DMS53 (cell line): Measurements from ENCODE around the gene PARP12.

ENCODE experiments used
- DNase-seq: peaks from one replicate; lab custom pipeline; 2025; lab: John Stamatoyannopoulos, UW

Gene PARP12

GRCh38 chr7:140059273-140060242 is 3.2 kb downstream of the PARP12 start:
- DNase-seq: peak; percentile 69

GRCh38 chr7:140058517-140058916 is 4.2 kb downstream of the PARP12 start:
- DNase-seq: no peak

DNA sequence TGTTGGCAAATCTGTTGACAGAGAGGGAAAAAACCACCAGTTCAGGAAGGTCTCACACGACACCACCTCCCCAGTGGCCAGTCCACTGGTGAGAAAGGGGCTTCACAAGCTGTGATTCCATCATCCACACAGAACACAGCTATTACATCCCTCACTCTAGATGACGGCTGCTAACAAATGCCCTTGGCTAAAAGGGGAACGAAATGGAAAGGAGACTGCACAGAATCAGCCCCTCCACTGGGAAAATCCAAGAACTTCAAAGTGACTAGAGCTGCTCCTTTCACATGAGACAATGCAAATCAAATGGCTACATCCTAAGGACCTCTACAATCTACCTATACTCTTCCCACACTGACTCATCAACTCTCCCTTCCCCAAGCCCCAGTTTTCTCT is 5.6 kb downstream of the PARP12 start:
- DNase-seq: no peak

DNA sequence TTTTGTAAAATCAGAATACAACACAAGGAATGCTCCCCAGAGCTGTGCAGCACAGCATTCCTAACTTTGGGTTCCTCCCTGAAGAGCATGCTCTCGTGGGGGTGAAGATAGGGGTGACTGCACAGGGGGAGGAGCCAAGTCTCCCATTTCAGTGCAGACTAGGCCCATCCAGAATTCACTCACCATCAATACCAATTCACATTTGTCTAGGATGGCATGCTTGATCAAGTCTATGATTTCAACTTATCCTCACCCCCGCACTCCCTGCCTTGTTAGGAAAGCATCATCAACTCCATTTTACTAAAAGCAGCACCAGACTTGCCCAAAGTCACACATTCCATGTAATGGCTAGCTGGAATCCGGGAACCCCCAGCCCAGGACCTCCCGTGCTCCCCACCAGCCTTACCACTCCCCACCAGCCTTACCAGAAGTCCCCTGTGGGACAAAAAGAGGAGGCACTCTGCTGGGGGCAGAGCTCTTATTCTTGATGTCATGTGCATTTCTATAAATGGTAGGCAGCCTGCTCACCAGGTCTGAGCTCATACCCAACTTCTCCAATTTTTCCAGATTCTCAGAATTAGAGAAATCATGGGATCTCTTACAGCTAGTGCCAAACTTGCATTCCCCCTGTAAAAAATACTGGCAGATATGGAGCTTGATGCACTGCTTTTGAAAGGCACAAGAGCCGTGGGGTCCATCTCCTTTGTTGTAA is 6.2 kb downstream of the PARP12 start:
- DNase-seq: no peak

- no peak for DNase-seq
Observed at GRCh38 chr7:140055833-140056232, 6.9 kb downstream of the PARP12 start.

DNA sequence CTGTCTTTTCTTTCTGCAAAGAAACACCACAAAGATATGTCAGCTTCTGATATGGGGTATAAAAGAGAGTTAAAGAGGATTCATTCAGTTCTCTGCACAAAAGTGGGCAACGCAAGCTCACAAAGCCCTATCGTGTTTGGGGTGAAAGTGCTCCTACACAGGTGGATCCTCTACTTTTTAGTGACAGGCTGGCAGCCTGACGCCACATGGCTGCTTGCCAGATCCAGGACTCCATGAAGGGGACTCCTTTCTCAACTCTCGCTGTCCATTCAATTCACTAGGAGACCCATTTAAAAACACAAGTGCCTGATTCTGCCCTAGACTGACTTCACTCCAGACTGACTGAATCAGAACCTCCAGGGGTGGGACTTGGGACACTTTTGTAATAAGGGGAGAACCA is 8.0 kb downstream of the PARP12 start:
- DNase-seq: no peak

DNA sequence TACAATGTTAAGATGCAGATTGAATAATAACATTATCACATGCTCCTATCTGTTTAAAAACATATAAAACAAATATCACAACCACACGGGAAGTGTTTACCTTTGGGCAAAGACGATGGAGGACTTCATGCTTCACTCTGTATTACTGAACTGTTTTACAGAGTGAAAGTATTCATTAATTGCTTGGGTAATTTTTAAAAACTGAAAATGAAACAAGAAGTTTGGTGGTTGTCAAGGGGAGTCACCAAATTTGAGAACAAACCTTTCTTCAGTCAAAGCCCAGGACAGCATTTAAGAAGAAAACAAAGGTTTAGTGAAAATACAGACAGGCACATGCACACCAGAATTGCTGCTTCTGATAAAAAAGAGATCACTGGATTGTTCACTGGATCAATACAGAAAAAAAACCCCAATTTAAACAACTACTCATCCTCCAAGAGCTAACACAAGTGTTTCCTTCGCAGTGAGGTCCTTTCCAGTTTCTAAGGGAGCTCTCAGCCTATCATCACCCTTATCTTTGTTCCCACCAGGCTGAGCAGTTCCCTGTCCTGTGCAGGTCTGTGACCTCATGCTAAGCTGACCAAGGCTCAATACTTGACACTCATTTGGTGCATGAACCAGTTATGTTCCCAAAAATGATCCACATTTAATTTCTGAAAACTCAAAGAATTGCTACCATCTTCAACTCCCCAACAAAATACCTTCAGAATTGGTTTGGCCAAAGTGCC is 8.8 kb downstream of the PARP12 start:
- no peak for DNase-seq

DNA sequence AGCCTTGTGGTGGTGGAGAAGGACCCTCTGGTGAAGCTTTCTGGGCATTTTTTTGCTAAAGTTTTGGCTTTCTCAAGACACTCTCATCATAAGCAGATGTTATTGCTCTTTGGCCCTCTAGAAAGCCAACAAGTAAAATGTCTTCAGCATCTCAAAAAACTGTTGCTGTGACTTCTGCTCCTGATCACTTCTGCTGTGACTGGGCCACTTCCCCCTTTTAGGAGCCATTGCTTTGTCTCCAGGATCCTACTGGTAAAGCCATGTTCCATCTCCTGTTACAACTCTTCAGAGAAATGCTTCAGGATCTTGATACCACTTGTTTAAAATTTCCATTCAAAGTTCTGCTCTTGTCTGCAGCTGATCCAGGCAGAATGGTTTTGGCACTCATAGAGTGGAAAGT is 10.9 kb downstream of the PARP12 start:
- no peak for DNase-seq

GRCh38 chr7:140050100-140050499 is 12.7 kb downstream of the PARP12 start:
- no peak for DNase-seq

- DNase-seq: peak; percentile 97
Observed at GRCh38 chr7:140049339-140050024, 13.3 kb downstream of the PARP12 start.

GRCh38 chr7:140048989-140049338 is 13.8 kb downstream of the PARP12 start:
- DNase-seq: no peak

DNA sequence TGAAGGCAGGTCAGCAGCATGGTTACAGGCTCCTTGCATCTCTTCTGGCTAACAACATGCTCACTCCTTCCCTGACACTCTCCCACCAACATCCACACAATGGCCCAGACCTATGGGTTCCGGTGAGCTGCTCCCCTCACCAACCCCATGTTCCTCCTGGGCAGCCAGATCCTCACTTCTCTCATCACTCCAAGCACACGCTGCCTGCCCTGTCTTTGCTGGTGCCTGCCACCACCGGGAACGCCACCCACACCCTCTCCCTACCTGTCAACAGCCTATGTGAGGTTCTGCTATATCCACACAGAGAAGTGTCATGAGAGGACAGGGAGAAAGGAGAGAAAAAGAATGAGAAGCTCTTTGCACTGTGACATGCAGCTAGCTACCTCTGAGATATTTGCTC is 14.6 kb downstream of the PARP12 start:
- DNase-seq: no peak

GRCh38 chr7:140047197-140047596 is 15.6 kb downstream of the PARP12 start:
- DNase-seq: no peak

DNA sequence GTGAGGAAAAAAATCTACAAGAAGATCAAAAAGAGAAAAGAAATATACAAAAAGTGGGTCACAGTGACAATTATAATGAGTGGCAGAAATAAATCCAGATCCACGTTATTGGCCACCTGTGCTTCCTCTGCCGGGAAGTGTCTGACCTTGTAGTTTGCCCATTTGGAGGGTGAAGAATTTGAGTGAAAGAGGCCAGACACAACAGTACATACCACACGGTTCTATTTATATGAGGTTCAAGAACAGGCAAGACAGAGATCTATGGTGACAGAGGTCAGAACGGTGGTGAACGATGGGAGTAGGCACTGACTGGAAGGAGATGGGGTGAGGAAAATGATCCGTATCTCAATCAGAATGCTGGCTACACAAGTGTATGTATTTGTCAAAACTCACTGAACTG is 17.1 kb downstream of the PARP12 start:
- no peak for DNase-seq

- DNase-seq: no peak
Observed at GRCh38 chr7:140044251-140044650, 18.5 kb downstream of the PARP12 start.

DNA sequence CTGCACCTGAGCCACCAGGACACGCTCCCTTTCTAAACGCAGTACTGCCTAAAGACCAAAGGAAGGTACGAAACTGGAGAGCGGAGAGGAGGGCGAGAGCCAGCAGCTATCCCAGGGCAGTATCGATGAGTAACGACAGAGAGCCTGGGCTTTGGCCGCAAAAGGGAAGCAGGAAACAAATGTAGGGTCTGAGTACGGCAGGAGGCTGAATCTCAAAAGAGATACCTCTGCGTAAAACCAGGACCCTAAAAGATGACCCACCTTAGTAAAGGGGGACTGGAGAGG is 20.4 kb downstream of the PARP12 start:
- no peak for DNase-seq

DNA sequence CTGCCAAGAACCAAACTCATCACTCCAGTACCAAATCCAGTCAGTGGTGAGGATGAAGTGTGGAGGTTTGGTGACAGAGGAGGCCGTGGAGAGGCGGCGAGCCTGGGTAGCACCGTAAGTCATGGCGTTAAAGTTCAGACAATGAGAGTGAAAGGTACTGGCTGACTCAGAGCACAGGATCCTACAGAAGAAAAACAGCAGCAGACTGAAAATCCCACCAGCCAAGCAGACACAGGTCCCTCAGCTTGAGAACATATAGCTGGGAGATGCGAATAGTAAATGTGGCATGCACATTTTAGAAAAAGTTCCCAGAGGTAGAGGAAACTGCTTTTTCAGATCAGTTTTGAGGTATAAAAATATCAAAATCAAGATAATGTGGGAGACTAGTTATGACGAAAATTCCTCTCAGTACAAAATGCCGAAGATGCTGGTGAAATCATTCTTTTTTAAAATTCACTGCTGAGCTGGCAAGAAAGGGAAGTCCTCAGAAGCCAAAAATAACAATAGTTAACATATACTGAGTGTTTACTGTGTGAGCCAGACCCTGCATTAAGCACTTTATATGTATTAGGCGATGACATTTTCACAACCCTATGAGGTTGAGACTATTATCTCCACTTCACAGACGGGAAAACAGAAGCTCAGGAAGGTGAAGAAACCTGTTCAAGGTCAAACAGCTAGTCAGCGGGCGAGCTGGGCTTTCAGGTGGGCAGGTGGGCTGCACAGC is 20.9 kb downstream of the PARP12 start:
- DNase-seq: no peak

DNA sequence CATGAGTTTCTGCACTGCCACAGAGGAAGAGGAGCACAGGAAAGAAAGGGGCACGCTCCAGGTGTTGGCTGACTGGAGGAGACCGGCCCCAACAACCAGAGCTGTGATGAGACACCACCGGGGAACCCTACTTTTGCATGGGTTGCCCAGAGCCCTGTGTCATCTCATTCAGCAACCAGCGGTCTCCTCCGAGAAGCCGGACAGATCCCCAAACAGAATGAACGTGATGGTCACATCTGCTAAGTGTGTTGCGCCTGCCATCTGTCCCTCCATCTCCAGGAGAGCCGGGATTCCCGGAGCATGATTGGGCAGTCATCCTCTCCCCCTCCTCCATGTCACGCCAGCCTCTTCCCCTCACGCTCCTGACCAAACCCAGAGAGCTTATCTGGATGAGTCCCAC is 22.9 kb downstream of the PARP12 start:
- DNase-seq: no peak

- DNase-seq: no peak
Observed at GRCh38 chr7:140039066-140039465, 23.7 kb downstream of the PARP12 start.

- DNase-seq: no peak
Observed at GRCh38 chr7:140036224-140036962, 26.4 kb downstream of the PARP12 start.
